Activated CD8-positive, alpha-beta memory T cell treated with anti-CD3 and anti-CD28 coated beads, Interleukin-2, amount 50 U/mL, for 4 hours (primary cell): ENCODE measurements around the gene ACSL3.

Source experiments
- DNase-seq: peaks from one replicate; pipeline ENCODE4 v3.0.0-alpha.2; 2020

Gene ACSL3

DNA sequence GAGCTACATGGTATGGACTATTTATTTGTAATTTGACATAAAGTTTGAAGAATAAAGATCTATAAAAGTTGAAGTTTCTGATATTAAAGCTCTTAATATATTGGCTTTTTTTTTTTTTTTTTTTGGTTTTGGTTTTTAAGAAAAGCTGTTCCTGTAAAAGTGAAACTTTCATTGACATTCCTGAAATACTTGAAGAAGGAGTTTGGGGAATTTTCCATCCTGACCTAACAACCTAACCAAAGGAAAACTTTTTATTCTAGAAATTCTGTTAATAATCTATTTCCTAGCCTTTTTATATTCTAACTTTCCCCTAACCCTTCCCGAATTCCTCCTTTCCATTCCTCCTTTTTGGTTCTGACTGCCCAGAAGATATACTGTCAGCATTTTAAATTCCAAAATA, 83.7 kb downstream of the ACSL3 start:
- DNase-seq: no peak

- DNase-seq: no peak
These were observed 84.3 kb downstream of the ACSL3 start for GRCh38 chr2:222944971-222945740.

GRCh38 chr2:222945887-222946286, 85.1 kb downstream of the ACSL3 start:
- DNase-seq: no peak

GRCh38 chr2:222946700-222947287, 86.0 kb downstream of the ACSL3 start:
- DNase-seq: no peak

DNA sequence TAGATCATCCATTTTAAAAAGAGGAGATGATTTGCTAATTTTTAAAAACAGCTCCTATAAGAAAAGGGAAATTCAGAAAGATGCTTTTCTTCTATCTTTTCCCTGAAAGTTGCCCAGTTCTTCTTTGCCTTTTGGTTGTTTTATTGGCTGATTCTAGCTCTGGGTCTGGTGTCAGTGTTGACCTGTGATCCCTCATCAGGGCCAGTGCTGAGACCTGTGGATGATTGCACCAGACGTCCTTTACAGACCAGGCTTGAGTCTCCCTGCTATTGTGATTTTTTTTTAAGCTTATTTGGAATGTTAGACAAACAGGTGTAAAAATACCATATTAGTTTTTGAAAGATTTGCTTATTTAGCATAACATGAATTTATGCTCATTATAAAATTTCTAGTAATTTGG, 88.2 kb downstream of the ACSL3 start:
- DNase-seq: no peak

GRCh38 chr2:222949690-222950323, 89.0 kb downstream of the ACSL3 start:
- DNase-seq: no peak

- DNase-seq: no peak
These were observed 89.9 kb downstream of the ACSL3 start for GRCh38 chr2:222950638-222951285.

- DNase-seq: no peak
These were observed 91.4 kb downstream of the ACSL3 start for GRCh38 chr2:222952204-222952603.

DNA sequence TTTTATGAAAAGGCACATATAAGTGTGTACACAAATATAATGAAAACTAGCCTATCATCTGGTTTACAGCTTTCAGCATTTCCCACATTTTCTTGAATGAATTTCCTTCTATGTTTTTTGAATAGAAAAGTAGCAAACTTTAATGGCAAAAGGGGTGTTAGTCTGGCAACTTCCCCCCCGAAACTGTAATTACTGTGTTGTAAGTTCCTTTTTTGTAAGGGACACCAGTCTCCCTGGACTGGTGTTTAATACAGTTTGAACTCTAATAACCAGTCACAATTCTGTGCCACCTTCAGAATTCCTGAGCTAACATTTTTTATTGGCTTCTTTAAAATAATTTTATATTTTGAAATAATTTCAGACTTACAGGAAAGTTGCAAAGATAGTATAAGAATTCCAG, 94.2 kb downstream of the ACSL3 start:
- no peak for DNase-seq

- DNase-seq: no peak
These were observed 98.5 kb downstream of the ACSL3 start for GRCh38 chr2:222959358-222959757.

DNA sequence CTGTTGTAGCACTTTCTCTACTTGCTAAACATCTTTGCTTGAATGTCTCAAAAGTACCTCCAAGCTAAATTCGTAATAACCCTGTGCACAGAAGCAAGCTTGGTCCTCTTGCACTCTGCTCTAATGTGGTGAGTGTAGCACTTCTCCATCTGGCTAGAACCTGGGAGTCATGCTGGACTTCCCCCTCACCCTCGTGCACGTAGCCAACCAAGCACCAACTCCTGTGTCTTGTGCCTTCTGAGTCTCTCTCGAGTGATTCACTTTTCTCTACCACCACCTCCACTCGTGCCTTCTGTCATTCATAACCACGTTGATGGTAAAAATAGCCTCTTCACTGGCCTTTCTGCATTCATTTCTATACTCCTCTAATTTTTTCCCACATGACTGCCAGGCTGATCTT, 99.3 kb downstream of the ACSL3 start:
- DNase-seq: no peak

DNA sequence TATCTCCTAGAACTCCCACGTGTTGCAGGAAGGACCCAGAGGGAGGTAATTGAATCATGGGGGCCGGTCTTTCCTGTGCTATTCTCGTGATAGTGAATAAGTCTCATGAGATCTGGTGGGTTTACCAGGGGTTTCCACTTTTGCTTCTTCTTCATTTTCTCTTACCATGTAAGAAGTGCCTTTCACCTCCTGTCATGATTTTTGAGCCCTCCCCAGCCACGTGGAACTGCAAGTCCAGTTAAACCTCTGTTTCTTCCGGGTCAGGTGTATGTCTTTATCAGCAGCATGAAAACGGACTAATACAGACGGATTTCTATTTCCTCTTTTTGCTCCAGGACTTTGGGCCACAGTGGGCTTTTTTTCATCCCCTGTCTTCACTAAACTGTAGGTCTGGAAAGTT, 102.8 kb downstream of the ACSL3 start:
- no peak for DNase-seq

GRCh38 chr2:222964376-222965031, 103.7 kb downstream of the ACSL3 start:
- no peak for DNase-seq

DNA sequence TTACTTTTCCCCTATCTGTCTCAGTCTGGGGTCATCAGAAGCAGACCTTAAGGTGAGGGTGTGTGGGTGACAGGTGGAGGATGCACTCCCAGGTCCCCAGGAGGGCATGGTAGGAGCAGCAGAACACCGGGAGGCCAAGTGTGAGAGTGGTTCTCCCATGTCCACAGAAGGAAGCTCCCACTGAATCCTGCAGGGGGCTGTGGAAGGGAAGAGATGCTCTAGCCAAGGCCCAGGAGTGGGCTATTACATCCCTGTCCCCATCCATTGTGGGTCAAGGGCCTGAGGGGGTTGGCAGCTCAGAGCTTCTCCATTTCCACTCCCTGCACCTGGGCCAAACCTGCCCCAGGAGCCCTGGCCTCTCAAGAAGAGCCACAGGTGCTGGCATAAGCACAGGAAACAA, 104.7 kb downstream of the ACSL3 start:
- no peak for DNase-seq

- no peak for DNase-seq
These were observed 107.8 kb downstream of the ACSL3 start for GRCh38 chr2:222968550-222969155.

DNA sequence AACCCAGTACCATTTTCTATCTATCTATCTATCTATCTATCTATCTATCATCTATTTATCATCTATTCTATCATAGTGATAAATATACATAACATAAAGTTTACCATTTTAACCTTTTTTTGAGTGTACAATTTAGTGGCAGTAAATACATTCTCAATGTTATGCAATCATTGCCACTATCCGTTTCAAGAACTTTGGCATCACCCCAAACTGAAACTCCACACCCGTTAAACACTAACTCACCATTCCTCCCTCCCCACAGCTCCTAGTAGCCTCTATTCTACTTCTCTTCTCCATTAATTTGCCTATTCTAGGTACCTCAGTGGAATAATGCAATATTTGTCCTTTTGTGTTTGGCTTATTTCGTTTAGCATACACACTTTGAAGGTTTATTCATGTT, 108.7 kb downstream of the ACSL3 start:
- no peak for DNase-seq

DNA sequence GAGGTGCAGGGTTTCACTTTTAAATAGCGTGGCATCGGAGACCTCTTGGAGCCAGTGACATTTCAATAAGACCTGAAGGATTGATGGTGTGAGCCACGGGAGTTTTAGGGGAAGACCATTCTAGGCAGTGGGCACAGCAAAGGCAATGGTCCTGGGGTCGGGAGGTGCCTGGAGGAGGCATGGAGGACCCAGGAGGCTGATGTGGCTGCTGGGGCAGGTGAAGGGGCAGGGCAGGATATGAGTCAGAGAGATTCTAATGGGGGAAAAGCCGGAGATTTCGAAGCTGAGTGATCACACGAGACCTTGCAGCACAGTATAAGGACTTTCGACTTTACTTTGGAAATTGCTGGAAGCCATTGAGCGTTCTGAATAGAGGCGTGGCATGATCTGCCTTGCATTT, 111.6 kb downstream of the ACSL3 start:
- DNase-seq: no peak

GRCh38 chr2:222973237-222973636, 112.4 kb downstream of the ACSL3 start:
- no peak for DNase-seq

- DNase-seq: no peak
These were observed 112.9 kb downstream of the ACSL3 start for GRCh38 chr2:222973733-222974132.

DNA sequence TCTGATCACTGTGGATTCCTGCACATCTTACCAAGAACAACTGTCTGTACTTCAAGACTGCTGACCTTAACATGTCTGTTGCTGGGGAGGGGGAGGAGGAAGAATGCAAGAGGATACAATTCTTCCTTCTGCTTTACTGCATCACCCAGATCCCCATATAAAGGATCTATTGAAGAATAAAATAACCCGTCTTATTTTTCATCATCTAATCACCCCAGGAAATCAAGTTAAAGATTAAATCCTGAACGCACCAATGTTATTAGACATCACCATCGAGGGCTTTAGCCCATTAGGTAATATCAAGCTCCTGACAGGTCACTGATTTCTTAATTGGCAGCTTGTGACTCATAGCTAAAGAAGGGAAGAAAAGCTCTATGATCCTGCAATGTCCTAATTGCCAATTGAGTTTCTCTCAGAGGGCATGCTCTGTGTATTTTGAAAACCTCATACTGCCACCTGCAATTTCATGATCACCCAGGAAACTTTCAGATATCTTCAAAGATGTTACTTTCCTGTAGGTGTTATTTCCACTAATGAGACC, 115.8 kb downstream of the ACSL3 start:
- no peak for DNase-seq

- no peak for DNase-seq
These were observed 116.3 kb downstream of the ACSL3 start for GRCh38 chr2:222977121-222977520.

GRCh38 chr2:222978850-222979249, 118.0 kb downstream of the ACSL3 start:
- DNase-seq: no peak

GRCh38 chr2:222979484-222979883, 118.6 kb downstream of the ACSL3 start:
- no peak for DNase-seq
